Measurements from ENCODE around the gene LMX1B. TPM values are rescaled to one million over a fixed set of nuclear protein-coding genes. Genes with fewer than 3 reads are reported as not detected.
"Not testable (repeated sequence)": the region's sequence is repeated elsewhere in the genome, so short reads cannot be mapped to it uniquely, and the experiment has no call there.

The LMX1B gene
- polyA plus RNA-seq (2013, experiment 1 of 2), result 1.7 TPM
- polyA plus RNA-seq (2013, experiment 2 of 2), result 1.4 TPM

GRCh38 chr9:126613651-126614050, at the start of gene LMX1B:
TSS of gene LMX1B (plus strand) at chr9:126613928. CDS start at chr9:126614450, 522 bp downstream.
- Histone ChIP-seq H3K36me3 (ENCODE audit: control insufficient read depth, insufficient read depth, low read length) (no peaks in the 10 kb centered on the region), H3K4me3 (ENCODE audit: extremely low read depth, insufficient read depth, low read length, poor library complexity, severe bottlenecking) (peak within 1 kb of the TSS; percentile 16), H3K9me3 (ENCODE audit: control insufficient read depth, low read length) (no peaks in the 10 kb centered on the region), H3K4me1 (ENCODE audit: control insufficient read depth, insufficient read depth, low read length, poor library complexity, severe bottlenecking) (peaks cover 31% of the 10 kb centered on the region), H3K27ac (ENCODE audit: low read depth, low read length, severe bottlenecking) (no peak within 1 kb of the TSS)
- 0% methylated on average over 15 to 39 of the region's 58 CpGs for WGBS, 2 experiments (ENCODE audit: insufficient coverage in 2 of 2)

- no peaks in the 10 kb centered on the region for H3K9me3 ChIP-seq (ENCODE audit: control insufficient read depth, low read length)
- no peaks in the 10 kb centered on the region for H3K36me3 ChIP-seq (ENCODE audit: control insufficient read depth, insufficient read depth, low read length)
- H3K4me1 ChIP-seq (ENCODE audit: control insufficient read depth, insufficient read depth, low read length, poor library complexity, severe bottlenecking), result peaks cover 12% of the 10 kb centered on the region
- H3K27ac ChIP-seq (ENCODE audit: low read depth, low read length, severe bottlenecking), result no peak overlapping the region
- H3K4me3 ChIP-seq (ENCODE audit: extremely low read depth, insufficient read depth, low read length, poor library complexity, severe bottlenecking), result no peak overlapping the region
- 59 to 63% methylated on average over 10 of the region's 10 CpGs for WGBS, 2 experiments (ENCODE audit: insufficient coverage in 2 of 2)
Observed at GRCh38 chr9:126564128-126564527, 49.6 kb upstream of the LMX1B start.

DNA sequence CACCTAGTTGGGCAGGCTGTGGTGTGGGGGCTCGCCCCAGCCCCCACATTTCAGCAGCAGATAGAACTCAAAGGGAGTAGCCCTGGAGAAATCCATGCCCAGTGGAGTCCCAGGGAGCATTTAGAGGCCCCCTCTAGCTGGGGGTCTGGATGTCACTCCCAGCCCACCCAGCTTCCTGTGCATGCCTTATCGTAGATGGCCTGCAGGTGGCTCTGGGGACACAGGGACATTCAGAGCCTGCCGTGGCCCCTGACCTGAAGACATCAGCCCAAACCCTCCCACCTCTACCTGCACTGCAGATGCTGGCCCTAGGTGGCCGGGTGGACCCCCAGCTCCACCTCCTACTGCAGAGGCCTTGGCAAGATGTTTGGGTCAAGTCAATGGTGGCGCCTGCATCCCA, 49.0 kb upstream of the LMX1B start:
- Histone ChIP-seq H3K36me3 (ENCODE audit: control insufficient read depth, insufficient read depth, low read length) (no peaks in the 10 kb centered on the region), H3K27ac (ENCODE audit: low read depth, low read length, severe bottlenecking) (no peak overlapping the region), H3K4me3 (ENCODE audit: extremely low read depth, insufficient read depth, low read length, poor library complexity, severe bottlenecking) (no peak overlapping the region), H3K4me1 (ENCODE audit: control insufficient read depth, insufficient read depth, low read length, poor library complexity, severe bottlenecking) (peaks cover 12% of the 10 kb centered on the region), H3K9me3 (ENCODE audit: control insufficient read depth, low read length) (peaks cover 3% of the 10 kb centered on the region)
- 49 to 50% methylated on average over 1 to 2 of the region's 5 CpGs for WGBS, 2 experiments (ENCODE audit: insufficient coverage in 2 of 2)

- Histone ChIP-seq H3K27ac (ENCODE audit: low read depth, low read length, severe bottlenecking) (no peak overlapping the region), H3K4me1 (ENCODE audit: control insufficient read depth, insufficient read depth, low read length, poor library complexity, severe bottlenecking) (peaks cover 12% of the 10 kb centered on the region), H3K9me3 (ENCODE audit: control insufficient read depth, low read length) (peaks cover 6% of the 10 kb centered on the region), H3K4me3 (ENCODE audit: extremely low read depth, insufficient read depth, low read length, poor library complexity, severe bottlenecking) (no peak overlapping the region), H3K36me3 (ENCODE audit: control insufficient read depth, insufficient read depth, low read length) (no peaks in the 10 kb centered on the region)
- WGBS, 2 experiments (ENCODE audit: insufficient coverage in 2 of 2), result 85 to 92% methylated on average over 10 to 11 of the region's 11 CpGs
Observed at GRCh38 chr9:126565336-126566128, 48.2 kb upstream of the LMX1B start.

DNA sequence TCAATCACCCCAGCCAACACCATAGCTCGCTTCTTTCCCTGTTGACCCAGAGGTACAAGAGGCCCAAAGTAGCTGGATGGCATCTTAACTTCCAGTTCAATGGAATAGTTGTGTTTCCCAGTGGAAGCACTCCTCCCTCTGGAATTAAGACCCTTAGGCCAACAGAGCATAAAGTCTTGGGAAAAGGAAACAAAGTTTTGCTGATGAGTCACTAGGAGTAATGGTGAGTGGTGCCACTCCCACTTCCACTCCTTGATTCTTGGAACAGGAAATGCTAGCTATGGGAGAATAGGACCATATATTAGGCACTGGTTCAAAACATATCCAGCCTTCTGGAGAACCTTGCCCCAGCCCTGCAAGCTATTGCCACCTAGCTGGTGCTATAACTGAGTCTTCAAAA, 44.7 kb upstream of the LMX1B start:
- Histone ChIP-seq H3K36me3 (ENCODE audit: control insufficient read depth, insufficient read depth, low read length) (no peaks in the 10 kb centered on the region), H3K4me3 (ENCODE audit: extremely low read depth, insufficient read depth, low read length, poor library complexity, severe bottlenecking) (no peak overlapping the region), H3K4me1 (ENCODE audit: control insufficient read depth, insufficient read depth, low read length, poor library complexity, severe bottlenecking) (peaks cover 9% of the 10 kb centered on the region), H3K27ac (ENCODE audit: low read depth, low read length, severe bottlenecking) (no peak overlapping the region), H3K9me3 (ENCODE audit: control insufficient read depth, low read length) (peaks cover 6% of the 10 kb centered on the region)
- WGBS, 2 experiments (ENCODE audit: insufficient coverage in 2 of 2), result 100% methylated on average over 1 of the region's 1 CpG

DNA sequence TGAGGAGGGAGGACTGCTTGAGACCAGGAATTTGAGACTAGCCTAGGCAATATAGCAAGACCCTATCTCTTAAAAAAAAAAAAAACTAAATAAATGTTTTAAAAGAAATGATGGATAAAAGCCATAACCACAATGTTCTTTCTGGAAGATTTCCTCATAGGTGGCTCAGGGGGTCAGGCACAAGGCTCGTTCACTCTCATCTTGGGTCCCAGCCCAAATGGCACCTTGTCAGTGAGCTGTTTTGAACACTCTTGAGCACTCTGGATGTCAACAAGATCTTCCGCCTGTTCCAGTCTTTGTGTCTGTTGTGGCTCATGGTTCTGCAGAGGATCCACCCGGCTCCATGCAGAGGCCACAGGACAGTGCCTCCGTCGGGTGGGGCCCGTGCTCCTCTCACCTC, 35.7 kb upstream of the LMX1B start:
- H3K27ac ChIP-seq (ENCODE audit: low read depth, low read length, severe bottlenecking), result no peak overlapping the region
- no peaks in the 10 kb centered on the region for H3K4me1 ChIP-seq (ENCODE audit: control insufficient read depth, insufficient read depth, low read length, poor library complexity, severe bottlenecking)
- H3K36me3 ChIP-seq (ENCODE audit: control insufficient read depth, insufficient read depth, low read length), result no peaks in the 10 kb centered on the region
- H3K9me3 ChIP-seq (ENCODE audit: control insufficient read depth, low read length), result no peaks in the 10 kb centered on the region
- no peak overlapping the region for H3K4me3 ChIP-seq (ENCODE audit: extremely low read depth, insufficient read depth, low read length, poor library complexity, severe bottlenecking)
- 90 to 96% methylated on average over 2 to 6 of the region's 6 CpGs for WGBS, 2 experiments (ENCODE audit: insufficient coverage in 2 of 2)

GRCh38 chr9:126580319-126580718, 33.4 kb upstream of the LMX1B start:
- WGBS, 2 experiments (ENCODE audit: insufficient coverage in 2 of 2), result 80 to 100% methylated on average over 1 to 3 of the region's 5 CpGs
- H3K4me3 ChIP-seq (ENCODE audit: extremely low read depth, insufficient read depth, low read length, poor library complexity, severe bottlenecking); H3K27ac ChIP-seq (ENCODE audit: low read depth, low read length, severe bottlenecking); H3K9me3 ChIP-seq (ENCODE audit: control insufficient read depth, low read length); H3K36me3 ChIP-seq (ENCODE audit: control insufficient read depth, insufficient read depth, low read length); H3K4me1 ChIP-seq (ENCODE audit: control insufficient read depth, insufficient read depth, low read length, poor library complexity, severe bottlenecking): not testable (repeated sequence)

- H3K36me3 ChIP-seq (ENCODE audit: control insufficient read depth, insufficient read depth, low read length), result no peaks in the 10 kb centered on the region
- whole genome bisulfite sequencing, 2 experiments (ENCODE audit: insufficient coverage in 2 of 2), result 85 to 90% methylated on average over 9 of the region's 9 CpGs
- no peak overlapping the region for H3K4me3 ChIP-seq (ENCODE audit: extremely low read depth, insufficient read depth, low read length, poor library complexity, severe bottlenecking)
- no peaks in the 10 kb centered on the region for H3K9me3 ChIP-seq (ENCODE audit: control insufficient read depth, low read length)
- peaks cover 2% of the 10 kb centered on the region for H3K4me1 ChIP-seq (ENCODE audit: control insufficient read depth, insufficient read depth, low read length, poor library complexity, severe bottlenecking)
- no peak overlapping the region for H3K27ac ChIP-seq (ENCODE audit: low read depth, low read length, severe bottlenecking)
Observed at GRCh38 chr9:126581893-126582292, 31.8 kb upstream of the LMX1B start.

GRCh38 chr9:126582427-126582826, 31.3 kb upstream of the LMX1B start:
- no peak overlapping the region for H3K4me3 ChIP-seq (ENCODE audit: extremely low read depth, insufficient read depth, low read length, poor library complexity, severe bottlenecking)
- H3K9me3 ChIP-seq (ENCODE audit: control insufficient read depth, low read length), result no peaks in the 10 kb centered on the region
- no peak overlapping the region for H3K27ac ChIP-seq (ENCODE audit: low read depth, low read length, severe bottlenecking)
- H3K4me1 ChIP-seq (ENCODE audit: control insufficient read depth, insufficient read depth, low read length, poor library complexity, severe bottlenecking), result peaks cover 2% of the 10 kb centered on the region
- WGBS, 2 experiments (ENCODE audit: insufficient coverage in 2 of 2), result 80 to 90% methylated on average over 6 of the region's 7 CpGs
- H3K36me3 ChIP-seq (ENCODE audit: control insufficient read depth, insufficient read depth, low read length), result no peaks in the 10 kb centered on the region

DNA sequence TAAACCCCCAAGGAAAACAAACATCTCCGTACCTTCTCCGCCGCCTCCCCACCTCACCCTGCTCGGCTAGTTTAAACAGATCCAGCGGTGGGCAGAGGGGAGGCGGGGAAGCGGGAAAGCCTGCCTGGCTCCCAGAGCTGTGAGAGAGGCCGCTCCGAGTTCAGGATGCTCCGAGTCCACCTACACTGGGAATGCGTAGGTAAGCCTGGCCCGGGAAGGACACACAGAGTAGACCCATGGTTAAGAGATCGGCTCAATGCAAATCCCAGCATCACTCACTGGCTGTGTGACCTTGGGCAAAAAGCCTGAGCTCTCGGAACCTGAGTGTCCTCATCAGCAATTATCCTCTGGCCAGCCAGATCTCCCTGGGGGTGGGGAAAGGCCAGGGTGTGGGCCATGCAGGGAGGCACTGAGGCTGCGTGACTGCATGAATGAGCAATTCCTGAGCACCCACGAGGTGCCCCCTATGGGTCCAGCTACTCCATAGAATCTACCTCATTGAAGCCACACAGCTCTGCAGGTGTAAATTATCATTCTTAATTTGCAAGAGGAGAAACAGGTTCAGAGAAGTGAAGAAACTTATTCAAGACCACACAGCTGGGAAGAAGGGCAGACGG, 30.5 kb upstream of the LMX1B start:
- H3K4me3 ChIP-seq (ENCODE audit: extremely low read depth, insufficient read depth, low read length, poor library complexity, severe bottlenecking), result no peak overlapping the region
- H3K27ac ChIP-seq (ENCODE audit: low read depth, low read length, severe bottlenecking), result no peak overlapping the region
- peaks cover 7% of the 10 kb centered on the region for H3K4me1 ChIP-seq (ENCODE audit: control insufficient read depth, insufficient read depth, low read length, poor library complexity, severe bottlenecking)
- no peaks in the 10 kb centered on the region for H3K36me3 ChIP-seq (ENCODE audit: control insufficient read depth, insufficient read depth, low read length)
- WGBS, 2 experiments (ENCODE audit: insufficient coverage in 2 of 2), result 87 to 90% methylated on average over 9 to 12 of the region's 17 CpGs
- no peaks in the 10 kb centered on the region for H3K9me3 ChIP-seq (ENCODE audit: control insufficient read depth, low read length)

DNA sequence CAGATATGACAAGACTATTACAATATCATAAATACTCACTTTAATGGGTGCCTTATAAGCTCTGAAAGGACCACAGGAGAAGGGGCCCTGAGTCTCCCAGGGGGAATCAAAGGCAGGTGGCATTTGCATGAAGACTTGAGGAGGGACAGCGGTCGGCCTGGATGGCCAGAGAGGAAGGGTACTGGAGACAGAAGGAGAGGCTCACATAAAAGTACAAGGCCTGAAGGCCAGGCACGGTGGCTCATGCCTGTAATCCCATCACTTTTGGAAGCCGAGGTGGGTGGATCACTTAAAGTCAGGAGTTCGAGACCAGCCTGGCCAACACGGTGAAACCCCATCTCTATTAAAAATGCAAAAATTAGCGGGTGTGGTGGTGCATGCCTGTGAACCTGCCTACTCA, 29.1 kb upstream of the LMX1B start:
- Histone ChIP-seq H3K36me3 (ENCODE audit: control insufficient read depth, insufficient read depth, low read length) (no peaks in the 10 kb centered on the region), H3K9me3 (ENCODE audit: control insufficient read depth, low read length) (no peaks in the 10 kb centered on the region), H3K27ac (ENCODE audit: low read depth, low read length, severe bottlenecking) (no peak overlapping the region), H3K4me1 (ENCODE audit: control insufficient read depth, insufficient read depth, low read length, poor library complexity, severe bottlenecking) (peaks cover 14% of the 10 kb centered on the region), H3K4me3 (ENCODE audit: extremely low read depth, insufficient read depth, low read length, poor library complexity, severe bottlenecking) (no peak overlapping the region)
- 86 to 94% methylated on average over 7 of the region's 7 CpGs for WGBS, 2 experiments (ENCODE audit: insufficient coverage in 2 of 2)

Data from mesodermal cell (in vitro differentiated cells).